ENCODE data around the gene SENP1. TPM values are rescaled to one million over a fixed set of nuclear protein-coding genes. Genes with fewer than 3 reads are reported as not detected.

SENP1 gene
- total RNA-seq, 1 experiment from 2014 or later, result 19.2 TPM

GRCh38 chr12:48015954-48016353 is 89.9 kb downstream of the SENP1 start:
- no peak for DNase-seq (ENCODE audit: low read depth, low spot score)
- in situ Hi-C loops (cut with HindIII; ENCODE audit: low pct_unique_long_range_greater_than_20kb, low sequenced_read_pairs), result no loop called here

- in situ Hi-C loops (cut with HindIII; ENCODE audit: low pct_unique_long_range_greater_than_20kb, low sequenced_read_pairs), result no loop called here
- no peak for DNase-seq (ENCODE audit: low read depth, low spot score)
These were observed 90.8 kb downstream of the SENP1 start for GRCh38 chr12:48015129-48015528.

DNA sequence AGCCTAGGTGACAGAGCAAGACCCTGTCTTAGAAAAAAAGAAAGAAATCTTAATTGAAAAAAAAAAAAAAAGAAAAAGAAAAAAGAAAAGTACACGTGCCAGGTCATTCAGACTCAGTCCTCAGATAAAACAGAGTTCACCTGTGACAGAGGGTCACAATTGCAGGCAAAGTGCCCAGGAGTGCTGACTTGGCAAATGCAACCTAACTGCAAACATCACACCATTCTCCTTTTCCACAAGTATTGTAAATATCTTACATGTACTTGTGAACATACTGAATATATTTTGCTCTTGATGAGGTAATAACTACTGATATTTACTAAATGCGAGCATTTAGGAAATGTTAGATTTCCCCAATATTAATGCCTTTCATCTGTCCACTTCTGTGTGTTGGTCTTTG is 92.6 kb downstream of the SENP1 start:
- in situ Hi-C loops (cut with HindIII; ENCODE audit: low pct_unique_long_range_greater_than_20kb, low sequenced_read_pairs), result no loop called here
- no peak for DNase-seq (ENCODE audit: low read depth, low spot score)

DNA sequence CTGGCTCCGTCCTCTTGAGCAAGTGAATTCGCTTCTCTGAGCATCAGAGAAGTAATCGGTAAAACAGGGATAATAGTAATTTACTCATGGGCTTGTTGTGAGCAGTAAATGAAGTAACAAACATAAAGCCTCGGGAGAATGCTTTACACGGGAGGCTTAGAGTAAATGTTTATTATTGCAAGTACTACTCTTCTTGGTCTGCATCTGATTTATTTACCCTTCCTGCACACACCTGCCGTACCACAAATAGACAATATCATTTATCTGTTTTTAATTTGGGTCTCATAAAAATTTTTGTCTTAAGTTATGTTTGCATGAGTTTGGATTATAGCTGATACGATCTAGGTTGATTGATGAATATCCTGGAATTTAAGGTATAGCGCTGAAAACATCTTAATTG is 93.8 kb downstream of the SENP1 start:
- in situ Hi-C loops (cut with HindIII; ENCODE audit: low pct_unique_long_range_greater_than_20kb, low sequenced_read_pairs), result no loop called here

GRCh38 chr12:48010366-48010970 is 95.4 kb downstream of the SENP1 start:
- in situ Hi-C loops (cut with HindIII; ENCODE audit: low pct_unique_long_range_greater_than_20kb, low sequenced_read_pairs), result no loop called here
- no peak for DNase-seq (ENCODE audit: low read depth, low spot score)

More for the DNA sequence above, 93.8 kb downstream of the SENP1 start:
- no peak for DNase-seq (ENCODE audit: low read depth, low spot score)

GRCh38 chr12:48009471-48009870 is 96.4 kb downstream of the SENP1 start:
- in situ Hi-C loops (cut with HindIII; ENCODE audit: low pct_unique_long_range_greater_than_20kb, low sequenced_read_pairs), result no loop called here
- no peak for DNase-seq (ENCODE audit: low read depth, low spot score)

DNA sequence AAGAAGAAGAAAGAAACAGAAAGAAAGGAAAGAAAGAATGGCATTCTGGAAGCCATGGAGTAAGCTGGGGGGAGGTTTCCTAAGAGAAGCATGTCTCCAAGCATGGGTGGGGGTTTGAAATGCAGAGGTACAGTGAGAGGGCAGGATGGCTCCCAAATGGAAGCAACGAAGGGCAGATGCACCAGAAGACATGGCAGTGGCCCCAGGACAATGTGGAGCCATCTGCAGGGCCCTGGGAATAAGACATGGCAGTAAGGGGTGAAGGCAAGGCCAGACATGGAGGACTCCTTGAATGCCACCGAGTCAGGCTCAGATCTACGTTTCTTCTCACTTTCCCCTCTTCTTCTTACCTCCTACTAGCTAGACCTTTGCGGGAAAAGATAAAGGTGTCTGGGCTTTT is 96.9 kb downstream of the SENP1 start:
- no peak for DNase-seq (ENCODE audit: low read depth, low spot score)
- in situ Hi-C loops (cut with HindIII; ENCODE audit: low pct_unique_long_range_greater_than_20kb, low sequenced_read_pairs), result no loop called here

DNA sequence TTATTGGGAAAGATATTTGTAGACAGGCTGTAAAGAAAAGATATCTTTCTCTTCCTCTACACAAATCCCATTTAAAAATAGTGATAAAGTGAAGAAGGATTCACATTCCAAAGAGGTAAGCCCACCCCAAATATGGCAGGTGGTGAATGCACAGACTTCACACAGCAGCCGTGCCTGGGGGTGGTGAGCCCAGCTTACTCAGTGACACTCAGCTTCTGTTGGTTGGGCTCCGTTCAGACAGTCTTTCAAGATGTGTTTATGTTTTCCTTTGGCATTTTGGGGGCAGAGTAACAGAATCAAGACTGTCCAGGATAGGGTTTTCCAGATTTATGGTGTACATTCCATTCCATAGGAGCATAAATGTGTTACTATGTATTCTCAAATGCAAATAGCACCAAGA is 97.5 kb downstream of the SENP1 start:
- no peak for DNase-seq (ENCODE audit: low read depth, low spot score)
- in situ Hi-C loops (cut with HindIII; ENCODE audit: low pct_unique_long_range_greater_than_20kb, low sequenced_read_pairs), result no loop called here

DNA sequence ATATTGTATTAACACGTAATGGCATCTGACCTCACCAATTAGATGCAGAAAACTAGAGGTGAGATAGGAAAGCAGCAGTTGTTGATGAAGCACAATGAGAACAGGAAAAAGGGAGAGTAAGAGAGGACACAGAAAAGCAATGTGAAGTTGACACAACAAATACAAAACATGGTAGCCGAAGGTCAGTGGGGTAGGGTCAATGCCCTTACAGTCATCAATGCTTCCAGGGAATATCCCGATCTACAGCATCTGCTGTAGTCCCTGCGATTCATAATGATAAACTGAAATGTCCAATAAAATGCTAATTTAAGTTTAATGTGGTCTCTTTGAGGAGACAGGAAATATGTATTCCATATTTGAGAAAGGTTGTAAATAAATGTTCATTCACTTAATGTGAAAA is 98.7 kb downstream of the SENP1 start:
- no peak for DNase-seq (ENCODE audit: low read depth, low spot score)
- in situ Hi-C loops (cut with HindIII; ENCODE audit: low pct_unique_long_range_greater_than_20kb, low sequenced_read_pairs), result no loop called here

GRCh38 chr12:48005750-48006021 is 100.2 kb downstream of the SENP1 start:
- in situ Hi-C loops (cut with HindIII; ENCODE audit: low pct_unique_long_range_greater_than_20kb, low sequenced_read_pairs), result no loop called here
- no peak for DNase-seq (ENCODE audit: low read depth, low spot score)

DNA sequence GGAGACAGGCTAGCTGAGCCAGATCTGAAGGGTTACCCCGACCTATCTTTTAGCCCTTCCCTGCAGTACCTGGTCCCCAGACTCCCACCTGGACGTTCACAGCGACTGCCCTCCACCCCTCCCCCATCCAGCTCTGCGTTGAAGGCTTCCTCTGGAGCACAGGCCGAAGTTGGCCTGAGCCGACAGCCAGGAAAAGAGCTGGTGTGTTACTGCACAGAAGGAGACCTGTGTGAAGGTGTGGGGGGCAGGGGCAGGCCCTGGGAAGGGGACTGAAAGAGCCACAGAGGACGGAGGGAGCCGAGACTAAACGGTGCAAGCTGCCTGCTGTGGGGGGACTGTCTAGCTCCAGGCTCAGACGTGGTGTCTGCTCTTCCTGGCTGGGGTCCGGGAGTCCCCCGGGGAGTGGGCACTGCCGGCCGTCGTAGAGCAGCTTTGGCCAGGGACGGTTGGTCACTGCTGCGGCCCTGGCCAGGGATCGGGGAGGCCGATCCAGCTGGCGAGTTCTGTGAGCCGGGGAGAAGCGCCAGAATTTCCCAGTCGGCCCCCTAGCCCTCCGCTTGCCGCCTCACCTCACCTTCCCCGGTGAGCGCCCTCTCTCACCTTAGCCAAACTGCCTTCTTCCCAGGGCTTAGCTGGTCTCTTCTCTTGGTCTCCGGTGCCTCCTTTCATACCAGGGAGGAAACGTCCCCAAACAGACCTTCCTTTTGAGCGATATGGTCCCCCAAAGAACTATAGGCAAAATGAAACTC is 100.7 kb downstream of the SENP1 start:
- DNase-seq (ENCODE audit: low read depth, low spot score), result no peak
- in situ Hi-C loops (cut with HindIII; ENCODE audit: low pct_unique_long_range_greater_than_20kb, low sequenced_read_pairs), result no loop called here

- in situ Hi-C loops (cut with HindIII; ENCODE audit: low pct_unique_long_range_greater_than_20kb, low sequenced_read_pairs), result no loop called here
These were observed 101.6 kb downstream of the SENP1 start, which contains the start of gene COL2A1 for GRCh38 chr12:48004053-48004941. Gene COL2A1, minus strand, starts transcription at chr12:48004476. Its CDS starts 155 bp downstream, at chr12:48004321.

DNA sequence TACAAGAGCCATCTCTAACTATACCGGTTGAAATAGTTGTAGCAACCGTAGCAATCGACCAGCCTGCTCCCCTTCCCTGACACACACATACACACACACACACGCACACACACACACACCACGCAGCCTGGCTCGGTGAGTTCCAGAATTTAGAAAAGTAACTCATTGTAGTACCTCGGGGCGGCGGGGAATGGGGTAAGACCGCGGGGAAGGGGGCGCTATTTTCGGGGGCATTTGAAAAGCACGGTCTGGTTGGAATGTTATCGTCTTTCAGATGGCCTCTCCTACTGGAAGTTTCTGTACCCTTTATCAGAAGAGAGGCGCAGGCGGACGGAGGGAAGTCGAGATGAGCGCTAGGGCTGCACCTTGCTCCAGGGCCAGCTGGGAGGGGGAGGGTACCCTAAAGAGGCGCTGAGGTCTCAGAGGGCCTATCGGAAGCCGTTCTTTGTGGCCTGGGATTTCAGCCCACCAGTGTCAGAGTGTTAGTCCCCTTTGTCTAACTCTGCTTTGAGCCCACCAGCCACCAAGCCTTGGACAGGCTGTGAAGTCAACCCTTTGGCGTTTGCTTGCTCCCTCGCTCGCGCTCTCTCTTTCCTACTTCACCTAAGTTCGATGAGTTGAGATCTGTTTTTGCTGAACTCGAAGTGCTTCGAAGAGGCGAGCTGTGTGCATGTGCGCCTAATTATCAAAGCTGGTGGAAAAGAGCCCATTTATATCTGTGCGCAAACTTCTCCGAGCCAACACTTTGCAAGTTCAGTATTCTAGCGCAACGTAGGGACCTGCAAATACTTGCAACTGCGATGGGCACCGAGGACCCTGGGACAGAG is 102.4 kb downstream of the SENP1 start:
- in situ Hi-C loops (cut with HindIII; ENCODE audit: low pct_unique_long_range_greater_than_20kb, low sequenced_read_pairs), result no loop called here
- no peak for DNase-seq (ENCODE audit: low read depth, low spot score)

More at GRCh38 chr12:48004053-48004941, 101.6 kb downstream of the SENP1 start, which contains the start of gene COL2A1:
- DNase-seq (ENCODE audit: low read depth, low spot score), result no peak

GRCh38 chr12:48002773-48003218 is 103.1 kb downstream of the SENP1 start:
- in situ Hi-C loops (cut with HindIII; ENCODE audit: low pct_unique_long_range_greater_than_20kb, low sequenced_read_pairs), result no loop called here
- DNase-seq (ENCODE audit: low read depth, low spot score), result no peak

DNA sequence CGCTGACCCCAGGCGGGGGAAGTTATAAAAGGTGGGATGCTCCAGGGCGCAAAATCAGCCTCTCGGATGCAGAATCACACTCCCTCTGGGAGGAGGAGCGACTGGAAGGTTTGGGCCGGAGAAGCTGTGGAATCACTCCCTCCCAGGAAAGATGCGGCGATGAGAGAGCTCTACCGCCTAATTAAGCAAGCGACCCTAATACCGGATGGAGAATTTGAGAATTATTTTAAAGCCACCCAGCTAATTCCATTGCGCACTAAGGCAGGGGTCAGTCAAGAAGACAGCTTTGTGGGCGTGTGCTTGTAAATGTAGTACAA is 103.5 kb downstream of the SENP1 start:
- in situ Hi-C loops (cut with HindIII; ENCODE audit: low pct_unique_long_range_greater_than_20kb, low sequenced_read_pairs), result no loop called here
- DNase-seq (ENCODE audit: low read depth, low spot score), result no peak

DNA sequence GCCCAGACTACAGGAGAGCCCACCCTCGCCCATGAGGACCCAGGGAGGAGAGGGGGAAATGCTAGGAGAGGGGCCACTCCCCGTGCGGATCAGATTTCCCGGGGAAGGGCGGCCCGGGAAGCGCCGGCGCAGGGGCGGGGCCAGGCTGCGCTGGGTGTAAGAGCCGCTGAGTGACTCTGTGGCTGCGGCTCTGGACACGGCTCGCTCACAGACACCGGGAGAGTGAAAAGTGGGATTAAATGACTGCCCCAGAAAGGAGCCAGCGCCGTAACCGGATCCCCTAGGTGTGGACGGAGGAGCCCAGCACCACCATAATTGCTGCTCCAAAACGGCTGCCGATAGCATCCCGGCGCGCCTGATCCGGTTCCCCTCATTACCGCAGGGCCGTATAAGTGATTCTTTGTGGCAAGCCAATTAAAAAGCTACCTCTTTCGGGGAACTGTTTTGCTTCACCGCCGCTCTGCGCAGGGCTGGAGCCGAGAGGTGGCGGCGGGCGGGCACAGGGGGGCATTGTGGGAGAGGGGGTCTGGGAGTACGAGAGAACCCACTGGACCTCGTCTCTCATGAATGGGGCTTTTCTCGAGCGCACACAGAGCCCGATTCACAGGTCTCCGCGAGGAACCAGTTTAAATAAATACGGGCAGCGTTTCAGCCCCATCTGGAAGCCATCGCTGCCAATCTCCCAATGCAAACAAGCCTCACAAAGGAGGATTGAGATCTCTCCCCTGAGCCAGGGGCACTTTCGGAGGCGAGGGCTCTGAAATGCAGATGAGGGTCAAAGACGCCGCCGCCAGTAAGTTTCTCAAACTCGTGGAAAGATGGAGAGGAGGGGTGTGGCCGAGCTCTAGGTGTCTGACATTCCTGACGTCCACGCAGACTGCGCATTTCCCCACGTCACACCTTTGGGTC is 104.1 kb downstream of the SENP1 start:
- peak; percentile 50 for DNase-seq (ENCODE audit: low read depth, low spot score)
- in situ Hi-C loops (cut with HindIII; ENCODE audit: low pct_unique_long_range_greater_than_20kb, low sequenced_read_pairs), result no loop called here

Data from SK-MEL-5 (cell line).